ENCODE measurements around the gene ANKRD13D. TPM values are rescaled to one million over a fixed set of nuclear protein-coding genes. Genes with fewer than 3 reads are reported as not detected.

The ANKRD13D gene
- total RNA-seq, 4 donors from 2014 or later = 7.4 to 63.7 (median 22.5) TPM

DNA sequence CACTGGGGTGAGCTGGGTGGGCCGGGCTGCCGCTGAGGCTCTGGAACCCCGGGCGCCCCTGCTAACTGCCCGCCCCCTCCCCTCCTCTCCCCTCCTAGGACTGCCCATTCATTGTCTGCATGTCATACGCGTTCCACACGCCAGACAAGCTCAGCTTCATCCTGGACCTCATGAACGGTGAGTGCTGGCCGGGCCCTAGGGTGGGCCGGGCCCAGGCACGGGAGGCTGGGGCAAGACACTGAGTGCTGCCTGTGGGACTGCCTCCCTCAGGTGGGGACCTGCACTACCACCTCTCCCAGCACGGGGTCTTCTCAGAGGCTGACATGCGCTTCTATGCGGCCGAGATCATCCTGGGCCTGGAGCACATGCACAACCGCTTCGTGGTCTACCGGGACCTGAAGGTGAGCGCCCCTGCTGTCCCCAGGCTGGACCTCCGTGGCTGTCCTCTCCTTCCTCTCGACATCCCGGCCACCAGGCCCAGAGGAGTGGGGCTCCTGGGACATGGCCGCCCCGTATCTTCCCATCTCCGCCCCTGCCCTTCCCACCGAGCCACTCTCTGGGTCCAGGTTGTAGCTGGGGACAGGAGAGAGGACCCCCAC, 7.5 kb upstream of the ANKRD13D start:
- Histone ChIP-seq H3K9me3 (no peaks in the 10 kb centered on the region), H3K4me3 (no peak overlapping the region), H3K4me1 (peaks cover 0 to 8% of the 10 kb centered on the region in 2 donors), H3K27me3 (no peaks in the 10 kb centered on the region), H3K36me3 (no peaks in the 10 kb centered on the region), H3K27ac (no peak overlapping the region)
- no peak for DNase-seq
- intact Hi-C loops (cut with DNase I; ENCODE audit: low total_unique reads) = no loop called here
- TF ChIP-seq, protein P1, sequence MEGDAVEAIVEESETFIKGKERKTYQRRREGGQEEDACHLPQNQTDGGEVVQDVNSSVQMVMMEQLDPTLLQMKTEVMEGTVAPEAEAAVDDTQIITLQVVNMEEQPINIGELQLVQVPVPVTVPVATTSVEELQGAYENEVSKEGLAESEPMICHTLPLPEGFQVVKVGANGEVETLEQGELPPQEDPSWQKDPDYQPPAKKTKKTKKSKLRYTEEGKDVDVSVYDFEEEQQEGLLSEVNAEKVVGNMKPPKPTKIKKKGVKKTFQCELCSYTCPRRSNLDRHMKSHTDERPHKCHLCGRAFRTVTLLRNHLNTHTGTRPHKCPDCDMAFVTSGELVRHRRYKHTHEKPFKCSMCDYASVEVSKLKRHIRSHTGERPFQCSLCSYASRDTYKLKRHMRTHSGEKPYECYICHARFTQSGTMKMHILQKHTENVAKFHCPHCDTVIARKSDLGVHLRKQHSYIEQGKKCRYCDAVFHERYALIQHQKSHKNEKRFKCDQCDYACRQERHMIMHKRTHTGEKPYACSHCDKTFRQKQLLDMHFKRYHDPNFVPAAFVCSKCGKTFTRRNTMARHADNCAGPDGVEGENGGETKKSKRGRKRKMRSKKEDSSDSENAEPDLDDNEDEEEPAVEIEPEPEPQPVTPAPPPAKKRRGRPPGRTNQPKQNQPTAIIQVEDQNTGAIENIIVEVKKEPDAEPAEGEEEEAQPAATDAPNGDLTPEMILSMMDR (IDR thresholded peaks at IDR 0.05) = no peak
- TF ChIP-seq POLR2A (IDR thresholded peaks at IDR 0.05) = no peak

DNA sequence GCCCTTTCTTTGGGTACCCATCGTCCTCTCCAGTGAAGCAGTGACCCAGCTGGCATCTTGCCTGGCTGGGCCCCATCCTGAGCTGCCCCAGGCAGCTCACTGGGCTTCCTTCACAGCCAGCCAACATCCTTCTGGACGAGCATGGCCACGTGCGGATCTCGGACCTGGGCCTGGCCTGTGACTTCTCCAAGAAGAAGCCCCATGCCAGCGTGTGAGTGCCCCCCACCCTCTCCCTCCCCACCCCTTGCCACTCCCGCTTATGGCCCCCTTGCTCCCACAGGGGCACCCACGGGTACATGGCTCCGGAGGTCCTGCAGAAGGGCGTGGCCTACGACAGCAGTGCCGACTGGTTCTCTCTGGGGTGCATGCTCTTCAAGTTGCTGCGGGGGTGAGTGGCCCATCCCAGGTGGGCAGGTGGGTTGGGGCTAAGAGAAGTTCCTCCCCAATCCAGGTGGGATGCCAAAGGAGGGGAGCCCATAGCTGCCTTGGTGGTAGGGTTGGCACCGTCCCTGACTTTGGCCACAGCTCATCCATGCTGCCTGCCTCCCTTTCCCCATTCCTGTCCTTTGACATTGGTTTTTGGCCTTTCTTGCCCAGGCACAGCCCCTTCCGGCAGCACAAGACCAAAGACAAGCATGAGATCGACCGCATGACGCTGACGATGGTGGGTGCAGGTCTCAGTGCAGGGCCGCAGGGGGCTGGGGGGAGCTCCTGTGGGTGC, 6.8 kb upstream of the ANKRD13D start:
- H3K27me3 ChIP-seq = no peaks in the 10 kb centered on the region
- DNase-seq = no peak

DNA sequence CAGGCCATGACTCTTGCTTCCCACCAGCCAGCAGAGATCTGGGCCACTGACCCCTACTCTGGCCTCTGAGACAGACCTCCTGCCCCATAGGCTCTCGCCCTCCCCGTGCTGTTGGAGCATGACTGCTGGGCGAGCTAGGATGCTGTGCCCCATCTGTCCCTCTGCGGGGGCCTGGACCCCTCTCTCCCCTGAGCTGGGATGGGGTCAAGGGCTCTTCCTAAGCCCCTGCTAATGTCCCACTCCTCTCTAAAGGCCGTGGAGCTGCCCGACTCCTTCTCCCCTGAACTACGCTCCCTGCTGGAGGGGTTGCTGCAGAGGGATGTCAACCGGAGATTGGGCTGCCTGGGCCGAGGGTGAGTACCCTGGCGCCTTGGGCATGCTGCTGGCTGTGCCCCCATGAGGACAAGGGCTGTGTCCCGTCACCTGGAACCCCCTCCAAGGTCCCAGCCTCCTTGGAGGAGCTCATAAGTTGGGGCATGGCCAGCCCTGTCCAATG, 6.2 kb upstream of the ANKRD13D start:
- DNase-seq = no peak
- H3K4me3 ChIP-seq = no peak overlapping the region
- H3K4me1 ChIP-seq = peaks cover 5 to 8% of the 10 kb centered on the region in 2 donors
- intact Hi-C loops (cut with DNase I; ENCODE audit: low total_unique reads) = no loop called here
- no peak overlapping the region for H3K27ac ChIP-seq
- no peaks in the 10 kb centered on the region for H3K36me3 ChIP-seq
- TF ChIP-seq, protein P1 (IDR thresholded peaks at IDR 0.05) = no peak
- TF ChIP-seq POLR2A (IDR thresholded peaks at IDR 0.05) = no peak
- no peaks in the 10 kb centered on the region for H3K27me3 ChIP-seq
- H3K9me3 ChIP-seq = no peaks in the 10 kb centered on the region

More for the DNA sequence above, 6.8 kb upstream of the ANKRD13D start:
- peaks cover 0 to 6% of the 10 kb centered on the region in 2 donors for H3K4me1 ChIP-seq
- H3K4me3 ChIP-seq = no peak overlapping the region
- no peak overlapping the region for H3K27ac ChIP-seq
- intact Hi-C loops (cut with DNase I; ENCODE audit: low total_unique reads) = no loop called here
- no peak for TF ChIP-seq POLR2A (IDR thresholded peaks at IDR 0.05)
- TF ChIP-seq, protein P1 (IDR thresholded peaks at IDR 0.05) = no peak
- H3K9me3 ChIP-seq = no peaks in the 10 kb centered on the region
- H3K36me3 ChIP-seq = no peaks in the 10 kb centered on the region

DNA sequence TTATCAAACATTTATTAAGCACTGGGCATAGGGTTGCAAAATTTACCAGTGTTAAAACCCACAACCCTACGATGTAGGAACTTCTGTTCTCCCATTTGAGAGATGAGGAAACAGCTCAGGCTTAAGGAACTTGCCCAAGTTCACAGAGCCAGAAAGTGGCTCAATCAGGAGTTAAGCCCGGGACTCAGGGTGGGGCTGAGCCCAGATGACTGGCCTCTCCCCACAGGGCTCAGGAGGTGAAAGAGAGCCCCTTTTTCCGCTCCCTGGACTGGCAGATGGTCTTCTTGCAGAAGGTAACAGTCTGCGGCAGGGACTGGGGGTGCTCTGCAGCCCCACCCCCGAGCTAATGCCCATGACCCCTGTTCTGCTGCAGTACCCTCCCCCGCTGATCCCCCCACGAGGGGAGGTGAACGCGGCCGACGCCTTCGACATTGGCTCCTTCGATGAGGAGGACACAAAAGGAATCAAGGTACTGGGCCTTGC, 5.6 kb upstream of the ANKRD13D start:
- TF ChIP-seq POLR2A (IDR thresholded peaks at IDR 0.05) = no peak
- TF ChIP-seq, protein P1 (IDR thresholded peaks at IDR 0.05) = no peak
- no peak for DNase-seq
- Histone ChIP-seq H3K9me3 (no peaks in the 10 kb centered on the region), H3K36me3 (no peaks in the 10 kb centered on the region), H3K4me3 (no peak overlapping the region), H3K27ac (no peak overlapping the region), H3K27me3 (no peaks in the 10 kb centered on the region), H3K4me1 (peaks cover 7 to 10% of the 10 kb centered on the region in 2 donors)
- intact Hi-C loops (cut with DNase I; ENCODE audit: low total_unique reads) = no loop called here
